ENCODE results near the gene ADGRL4. TPM values are rescaled to one million over a fixed set of nuclear protein-coding genes. Genes with fewer than 3 reads are reported as not detected.

ADGRL4 gene
- total RNA-seq, 4 donors from 2014 or later, result 3.2 to 21.8 (median 14.1) TPM

DNA sequence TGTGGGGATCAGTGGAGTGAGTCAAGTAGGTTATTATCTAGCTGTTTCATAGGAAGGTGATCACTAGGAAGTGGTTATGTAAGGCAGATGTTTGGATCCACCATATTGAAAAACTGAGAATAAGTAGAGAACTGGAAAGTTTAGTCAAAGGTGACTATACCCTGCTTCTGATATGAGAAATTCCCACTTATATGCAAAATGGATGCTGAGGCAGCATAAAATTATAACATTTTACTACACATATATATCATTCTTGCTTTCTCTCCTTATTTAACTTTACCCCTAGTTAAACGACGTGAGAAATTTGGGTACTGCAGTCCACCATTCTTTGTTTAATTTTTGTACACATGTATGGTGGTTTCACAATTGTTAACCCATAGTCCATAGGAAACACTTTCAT is 142.4 kb downstream of the ADGRL4 start:
- Histone ChIP-seq H3K9me3 (no peaks in the 10 kb centered on the region), H3K36me3 (no peaks in the 10 kb centered on the region), H3K4me3 (no peak overlapping the region), H3K4me1 (no peaks in the 10 kb centered on the region), H3K27me3 (no peaks in the 10 kb centered on the region), H3K27ac (no peak overlapping the region)
- DNase-seq, result no peak
- intact Hi-C loops (cut with DNase I), result no loop called here
- WGBS, 2 donors, result 93 to 96% methylated on average over 2 of the region's 2 CpGs
- TF ChIP-seq, protein P1, sequence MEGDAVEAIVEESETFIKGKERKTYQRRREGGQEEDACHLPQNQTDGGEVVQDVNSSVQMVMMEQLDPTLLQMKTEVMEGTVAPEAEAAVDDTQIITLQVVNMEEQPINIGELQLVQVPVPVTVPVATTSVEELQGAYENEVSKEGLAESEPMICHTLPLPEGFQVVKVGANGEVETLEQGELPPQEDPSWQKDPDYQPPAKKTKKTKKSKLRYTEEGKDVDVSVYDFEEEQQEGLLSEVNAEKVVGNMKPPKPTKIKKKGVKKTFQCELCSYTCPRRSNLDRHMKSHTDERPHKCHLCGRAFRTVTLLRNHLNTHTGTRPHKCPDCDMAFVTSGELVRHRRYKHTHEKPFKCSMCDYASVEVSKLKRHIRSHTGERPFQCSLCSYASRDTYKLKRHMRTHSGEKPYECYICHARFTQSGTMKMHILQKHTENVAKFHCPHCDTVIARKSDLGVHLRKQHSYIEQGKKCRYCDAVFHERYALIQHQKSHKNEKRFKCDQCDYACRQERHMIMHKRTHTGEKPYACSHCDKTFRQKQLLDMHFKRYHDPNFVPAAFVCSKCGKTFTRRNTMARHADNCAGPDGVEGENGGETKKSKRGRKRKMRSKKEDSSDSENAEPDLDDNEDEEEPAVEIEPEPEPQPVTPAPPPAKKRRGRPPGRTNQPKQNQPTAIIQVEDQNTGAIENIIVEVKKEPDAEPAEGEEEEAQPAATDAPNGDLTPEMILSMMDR (IDR thresholded peaks at IDR 0.05), result no peak
- no peak for TF ChIP-seq POLR2A (IDR thresholded peaks at IDR 0.05)

- no peaks in the 10 kb centered on the region for H3K36me3 ChIP-seq
- H3K27ac ChIP-seq, result no peak overlapping the region
- H3K4me1 ChIP-seq, result no peaks in the 10 kb centered on the region
- no peaks in the 10 kb centered on the region for H3K9me3 ChIP-seq
- no peak for DNase-seq
- no peaks in the 10 kb centered on the region for H3K27me3 ChIP-seq
- H3K4me3 ChIP-seq, result no peak overlapping the region
- WGBS, 2 donors, result 51 to 82% methylated on average over 2 of the region's 2 CpGs
- TF ChIP-seq, protein P1 (IDR thresholded peaks at IDR 0.05), result no peak
- no peak for TF ChIP-seq POLR2A (IDR thresholded peaks at IDR 0.05)
- intact Hi-C loops (cut with DNase I), result no loop called here
Observed at GRCh38 chr1:78856096-78856495, 150.4 kb downstream of the ADGRL4 start.

GRCh38 chr1:78855258-78855657 is 151.3 kb downstream of the ADGRL4 start:
- no peaks in the 10 kb centered on the region for H3K27me3 ChIP-seq

GRCh38 chr1:78854556-78854955 is 152.0 kb downstream of the ADGRL4 start:
- Histone ChIP-seq H3K4me3 (no peak overlapping the region), H3K9me3 (no peaks in the 10 kb centered on the region), H3K4me1 (no peaks in the 10 kb centered on the region), H3K36me3 (no peaks in the 10 kb centered on the region), H3K27me3 (no peaks in the 10 kb centered on the region), H3K27ac (no peak overlapping the region)
- TF ChIP-seq, protein P1 (IDR thresholded peaks at IDR 0.05), result no peak
- no peak for TF ChIP-seq POLR2A (IDR thresholded peaks at IDR 0.05)
- 73 to 79% methylated on average over 5 of the region's 5 CpGs for WGBS, 2 donors
- DNase-seq, result no peak
- intact Hi-C loops (cut with DNase I), result no loop called here

More at GRCh38 chr1:78855258-78855657, 151.3 kb downstream of the ADGRL4 start:
- Histone ChIP-seq H3K4me1 (no peaks in the 10 kb centered on the region), H3K27ac (no peak overlapping the region), H3K36me3 (no peaks in the 10 kb centered on the region), H3K9me3 (no peaks in the 10 kb centered on the region), H3K4me3 (no peak overlapping the region)
- TF ChIP-seq, protein P1 (IDR thresholded peaks at IDR 0.05), result no peak
- no peak for TF ChIP-seq POLR2A (IDR thresholded peaks at IDR 0.05)
- DNase-seq, result no peak
- intact Hi-C loops (cut with DNase I), result no loop called here

DNA sequence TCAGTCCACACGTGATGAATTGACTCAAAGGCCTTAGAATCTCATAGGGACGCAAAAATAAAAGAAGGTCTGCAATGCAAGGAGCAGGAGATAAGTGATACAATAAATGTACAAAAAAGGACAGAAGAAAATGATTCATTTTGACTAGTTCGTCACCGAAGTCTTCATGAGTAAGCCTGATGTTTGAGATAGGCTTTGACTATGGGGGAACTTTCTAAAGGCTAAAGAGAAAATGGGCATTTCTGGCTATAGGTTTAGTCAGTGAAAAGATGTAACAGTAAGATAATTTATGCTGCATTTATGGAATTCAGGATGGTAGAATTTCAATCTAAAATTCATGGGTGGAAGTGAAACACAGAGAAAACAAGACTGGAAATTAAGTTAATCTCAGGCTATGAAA is 163.0 kb downstream of the ADGRL4 start:
- TF ChIP-seq, protein P1 (IDR thresholded peaks at IDR 0.05), result no peak
- no peak for TF ChIP-seq POLR2A (IDR thresholded peaks at IDR 0.05)
- intact Hi-C loops (cut with DNase I), result no loop called here
- H3K27me3 ChIP-seq, result no peaks in the 10 kb centered on the region
- WGBS, 2 donors, result 60 to 71% methylated on average over 4 of the region's 4 CpGs
- H3K27ac ChIP-seq, result no peak overlapping the region
- no peaks in the 10 kb centered on the region for H3K36me3 ChIP-seq
- DNase-seq, result no peak
- no peaks in the 10 kb centered on the region for H3K9me3 ChIP-seq
- H3K4me3 ChIP-seq, result no peak overlapping the region
- H3K4me1 ChIP-seq, result peaks cover 0 to 14% (median 5%) of the 10 kb centered on the region in 3 donors

All from esophagus squamous epithelium (tissue), 5 donors.